Activated T-cell treated with anti-CD3 and anti-CD28 coated beads, Interleukin-2, amount 50 U/mL, for 48 hours (primary cell): ENCODE measurements around the gene TMA7B.

Experiments used
- DNase-seq, 2 experiments: peaks; one replicate each; pipeline ENCODE4 v3.0.0-alpha.2; 2020

Gene TMA7B

DNA sequence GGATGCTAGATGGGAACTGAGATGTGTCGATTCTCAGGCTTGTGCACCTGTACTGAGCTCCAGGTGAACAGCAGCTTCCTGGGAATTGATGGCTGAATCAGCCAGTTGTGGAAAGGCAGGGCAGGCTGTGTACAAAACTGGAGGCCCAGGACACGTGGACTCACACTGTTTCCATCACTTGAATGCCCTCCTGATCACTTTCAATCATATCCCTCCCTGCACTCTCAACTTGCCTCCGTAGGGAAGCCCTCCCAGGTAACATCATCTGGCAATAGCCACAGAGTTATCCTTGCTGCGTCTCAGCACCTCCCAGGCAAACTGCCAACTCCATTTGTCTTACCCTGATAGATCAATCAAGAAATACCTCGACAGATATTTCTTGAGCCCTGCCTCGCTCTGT is 44.6 kb downstream of the TMA7B start:
- DNase-seq, result no peak

- no peak for DNase-seq
These were observed 46.4 kb downstream of the TMA7B start for GRCh38 chr22:40006641-40007040.

GRCh38 chr22:40007853-40008710 is 47.9 kb downstream of the TMA7B start:
- DNase-seq, result no peak

- DNase-seq, result no peak
These were observed 48.6 kb downstream of the TMA7B start for GRCh38 chr22:40008726-40009291.

- no peak for DNase-seq
These were observed 49.1 kb downstream of the TMA7B start for GRCh38 chr22:40009292-40009774.

DNA sequence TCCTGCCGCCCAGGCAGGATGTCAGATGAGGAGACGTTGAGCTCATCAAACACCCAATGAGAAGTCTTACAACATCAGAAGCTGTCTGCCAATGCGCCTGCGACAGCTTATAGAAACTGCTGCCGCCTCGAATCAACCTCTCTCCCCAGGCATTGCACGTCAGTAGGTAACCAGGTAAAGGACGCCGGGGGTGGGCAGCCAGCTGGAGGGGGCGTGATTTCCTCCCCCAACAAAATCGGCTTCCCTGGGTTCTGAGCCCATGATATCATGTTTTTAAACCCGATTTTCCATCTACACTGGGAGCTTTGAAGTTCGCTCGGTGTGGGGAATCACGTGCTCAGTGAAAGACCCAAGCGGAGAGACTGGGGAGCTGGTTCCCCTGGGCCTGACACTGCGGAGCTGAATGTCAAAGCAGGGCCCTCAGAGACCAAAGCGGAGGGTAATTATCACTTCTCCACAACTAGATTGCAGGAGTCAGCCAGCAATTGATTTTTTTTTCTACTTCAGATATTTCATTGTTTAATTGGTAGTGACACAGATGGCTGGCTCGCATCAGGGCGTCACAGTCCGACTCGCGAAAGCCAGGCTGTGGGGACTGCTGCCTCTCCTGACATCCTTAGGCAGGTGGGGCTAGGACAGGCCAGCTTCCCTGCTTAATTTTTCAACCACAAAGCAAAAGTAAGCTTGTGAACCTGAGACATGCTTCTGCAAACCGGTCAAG is 49.9 kb downstream of the TMA7B start:
- peak in 1 of 2 experiments; percentile 46 for DNase-seq

- DNase-seq, result no peak
These were observed 50.5 kb downstream of the TMA7B start for GRCh38 chr22:40010746-40011145.
